T-helper 1 cell treated with Interleukin-12 subunit alpha and Interleukin-12 subunit beta and Interleukin-4 antibody, amounts not matched to agents 30 μg/mL and 1 μg/mL, for 36 hours (primary cell): ENCODE data around the gene ARHGAP30.

ENCODE experiments used
- H3K27ac Mint-ChIP-seq: one replicate; pipeline ENCODE4 v1.8.0; 2021; ENCODE audit warnings: mild to moderate bottlenecking, mixed read lengths
- H3K27me3 Mint-ChIP-seq: one replicate; pipeline ENCODE4 v1.8.0; 2021; ENCODE audit warnings: low read depth, mixed read lengths
- H3K36me3 Mint-ChIP-seq: one replicate; pipeline ENCODE4 v1.8.0; 2021; ENCODE audit warnings: low read depth, mixed read lengths
- H3K4me1 Mint-ChIP-seq: one replicate; pipeline ENCODE4 v1.8.0; 2021; ENCODE audit warnings: low read depth, mixed read lengths
- H3K4me3 Mint-ChIP-seq: one replicate; pipeline ENCODE4 v1.8.0; 2021; ENCODE audit warnings: mild to moderate bottlenecking, moderate library complexity, mixed read lengths
- H3K9me3 Mint-ChIP-seq: one replicate; pipeline ENCODE4 v1.8.0; 2021; ENCODE audit warnings: mixed read lengths

ARHGAP30 gene

DNA sequence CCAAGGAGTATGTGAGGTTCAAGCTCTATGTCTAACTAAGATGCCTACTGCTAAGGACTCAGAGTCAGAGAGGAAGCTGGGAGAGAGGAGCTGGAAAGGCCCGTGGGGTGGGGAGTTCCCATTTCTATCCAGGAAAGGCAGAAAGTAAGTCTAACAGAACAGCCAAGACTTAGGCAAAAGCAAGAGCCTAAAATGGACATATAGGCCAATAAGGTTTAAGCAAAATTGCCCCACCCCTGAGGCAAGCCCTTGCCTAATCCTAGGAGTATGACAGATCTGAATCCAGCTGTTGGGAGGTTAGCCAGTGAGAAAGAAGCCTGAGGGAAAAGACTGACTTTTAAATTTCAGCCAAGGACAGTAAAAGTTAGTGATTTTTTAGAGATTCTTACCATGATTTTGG, 26.8 kb upstream of the ARHGAP30 start:
- Mint-ChIP-seq H3K36me3 (peaks cover 12% of the 10 kb centered on the region), H3K9me3 (no peaks in the 10 kb centered on the region), H3K27me3 (peaks cover 12% of the 10 kb centered on the region), H3K27ac (no peak overlapping the region), H3K4me1 (peaks cover 44% of the 10 kb centered on the region), H3K4me3 (no peak overlapping the region)

DNA sequence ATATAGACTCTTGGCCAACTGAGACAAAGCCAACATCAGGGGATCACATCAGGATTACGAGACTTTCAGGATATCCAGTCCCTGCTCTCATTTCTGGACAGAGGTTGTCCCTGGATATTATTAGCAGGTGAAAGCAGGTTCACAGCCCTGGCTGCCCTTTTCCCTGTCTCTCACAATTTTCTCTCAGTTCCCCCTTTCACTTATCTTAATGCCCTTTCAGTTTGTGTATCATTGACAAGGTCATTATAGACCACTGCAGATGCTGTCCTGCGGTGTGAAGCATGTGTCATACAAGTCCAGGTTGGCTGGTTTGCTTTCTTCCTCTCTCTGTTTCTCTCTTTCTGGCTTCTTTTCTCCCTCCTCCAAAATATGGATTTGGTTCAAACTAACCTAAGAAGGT, 26.3 kb upstream of the ARHGAP30 start:
- H3K4me3 Mint-ChIP-seq: no peak overlapping the region
- H3K27me3 Mint-ChIP-seq: peaks cover 12% of the 10 kb centered on the region
- H3K4me1 Mint-ChIP-seq: peaks cover 44% of the 10 kb centered on the region
- H3K27ac Mint-ChIP-seq: no peak overlapping the region
- H3K36me3 Mint-ChIP-seq: peaks cover 9% of the 10 kb centered on the region
- no peaks in the 10 kb centered on the region for H3K9me3 Mint-ChIP-seq

DNA sequence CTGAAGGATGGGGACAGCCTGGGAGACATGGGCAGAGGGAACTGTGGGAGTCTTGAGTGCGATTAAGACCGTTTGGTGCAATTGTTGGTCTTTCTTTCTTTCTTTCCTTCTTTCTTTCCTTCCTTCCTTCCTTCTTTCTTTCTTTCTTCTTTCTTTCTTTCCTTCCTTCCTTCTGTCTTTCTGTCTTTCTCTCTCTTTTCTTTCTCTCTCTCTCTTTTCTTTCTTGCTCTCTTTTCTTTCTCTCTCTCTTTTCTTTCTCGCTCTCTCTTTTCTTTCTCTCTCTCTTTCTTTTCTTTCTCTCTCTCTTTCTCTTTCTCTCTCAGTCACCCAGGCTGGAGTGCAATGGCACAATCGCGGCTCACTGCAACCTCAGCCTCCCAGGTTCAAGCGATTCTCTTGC, 25.5 kb upstream of the ARHGAP30 start:
- H3K9me3 Mint-ChIP-seq: no peaks in the 10 kb centered on the region
- peaks cover 51% of the 10 kb centered on the region for H3K4me1 Mint-ChIP-seq
- H3K36me3 Mint-ChIP-seq: peaks cover 8% of the 10 kb centered on the region
- no peak overlapping the region for H3K27ac Mint-ChIP-seq
- no peak overlapping the region for H3K4me3 Mint-ChIP-seq
- H3K27me3 Mint-ChIP-seq: peaks cover 12% of the 10 kb centered on the region

DNA sequence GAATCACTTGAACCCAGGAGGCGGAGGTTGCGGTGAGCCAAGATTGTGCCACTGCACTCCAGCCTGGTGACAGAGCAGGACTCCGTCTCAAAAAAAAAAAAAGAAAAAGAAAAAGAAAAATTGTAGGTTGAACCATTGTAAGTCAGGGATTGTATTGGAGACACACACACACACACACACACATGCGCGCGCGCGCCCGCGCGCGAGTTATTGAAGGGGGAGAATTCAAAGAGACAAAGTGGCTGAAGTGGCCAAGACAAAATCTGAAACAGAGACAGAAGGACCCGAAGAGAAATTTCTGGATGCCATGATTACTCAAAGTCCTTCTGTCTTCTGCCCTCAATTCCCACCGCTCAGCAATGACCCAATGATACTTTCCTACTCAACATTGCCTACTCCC, 24.8 kb upstream of the ARHGAP30 start:
- Mint-ChIP-seq H3K4me1 (peaks cover 51% of the 10 kb centered on the region), H3K4me3 (no peak overlapping the region), H3K27me3 (peaks cover 12% of the 10 kb centered on the region)

DNA sequence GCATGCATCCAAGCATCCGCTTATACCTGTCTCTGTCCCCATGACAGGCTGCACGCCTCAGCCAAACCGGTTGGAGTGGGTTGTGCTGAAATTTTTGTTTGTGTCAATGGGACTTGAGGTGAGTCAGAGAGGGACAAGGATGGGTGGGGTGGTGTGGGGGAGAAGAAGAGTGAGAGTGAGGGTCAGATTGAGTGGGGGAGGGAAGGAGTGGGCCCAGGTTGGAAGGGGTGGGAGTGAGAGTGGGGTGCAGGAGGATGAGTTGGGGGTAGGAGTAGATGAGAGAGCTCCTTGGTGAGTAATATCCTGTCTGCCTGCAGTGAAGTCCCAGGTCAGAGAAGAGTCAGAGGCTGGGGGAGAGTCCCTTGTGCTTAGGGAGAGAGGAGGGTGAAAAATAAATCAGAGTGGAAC, 22.9 kb upstream of the ARHGAP30 start:
- no peaks in the 10 kb centered on the region for H3K9me3 Mint-ChIP-seq
- H3K27ac Mint-ChIP-seq: peak overlapping the region; percentile 38
- H3K27me3 Mint-ChIP-seq: peaks cover 8% of the 10 kb centered on the region
- peaks cover 42% of the 10 kb centered on the region for H3K4me1 Mint-ChIP-seq
- peaks cover 3% of the 10 kb centered on the region for H3K36me3 Mint-ChIP-seq
- no peak overlapping the region for H3K4me3 Mint-ChIP-seq

More for the DNA sequence above, 24.8 kb upstream of the ARHGAP30 start:
- H3K27ac Mint-ChIP-seq: no peak overlapping the region
- H3K36me3 Mint-ChIP-seq: peaks cover 3% of the 10 kb centered on the region
- H3K9me3 Mint-ChIP-seq: no peaks in the 10 kb centered on the region

DNA sequence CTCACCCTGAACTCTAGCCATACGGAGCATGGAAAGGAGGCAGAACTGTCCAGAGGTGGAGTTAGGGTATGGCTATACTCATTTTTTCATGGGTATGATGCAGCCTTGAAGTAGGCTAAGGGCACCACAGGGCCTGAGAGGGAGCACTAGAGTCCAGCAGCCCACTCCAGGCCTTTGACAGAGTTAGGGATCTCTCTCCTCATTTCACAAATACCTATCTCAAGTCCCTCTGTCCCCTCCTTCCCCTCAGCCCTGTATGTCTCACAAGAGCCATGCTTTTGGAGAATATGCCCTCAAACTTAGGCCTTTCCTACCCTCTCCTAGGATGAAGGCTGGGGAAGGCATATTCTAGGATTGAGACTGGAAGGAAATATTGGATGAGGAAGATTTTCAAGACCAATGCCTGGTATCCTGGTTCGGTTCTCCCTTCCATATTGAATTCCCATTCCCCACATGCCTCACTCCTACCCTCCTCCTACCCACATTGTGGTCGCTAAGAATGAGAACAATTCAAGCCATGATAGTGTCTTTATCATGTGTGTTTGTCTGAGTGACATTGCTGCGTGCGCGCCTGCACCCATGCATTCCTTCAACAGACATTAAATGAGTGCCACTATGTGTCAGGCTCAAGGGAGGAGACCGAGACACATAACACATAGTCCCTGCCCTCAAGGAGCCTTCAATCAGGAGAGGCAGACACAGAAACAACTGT, 22.3 kb upstream of the ARHGAP30 start:
- H3K4me3 Mint-ChIP-seq: no peak overlapping the region
- no peaks in the 10 kb centered on the region for H3K36me3 Mint-ChIP-seq
- H3K9me3 Mint-ChIP-seq: no peaks in the 10 kb centered on the region
- no peak overlapping the region for H3K27ac Mint-ChIP-seq
- peaks cover 38% of the 10 kb centered on the region for H3K4me1 Mint-ChIP-seq
- H3K27me3 Mint-ChIP-seq: peaks cover 5% of the 10 kb centered on the region

DNA sequence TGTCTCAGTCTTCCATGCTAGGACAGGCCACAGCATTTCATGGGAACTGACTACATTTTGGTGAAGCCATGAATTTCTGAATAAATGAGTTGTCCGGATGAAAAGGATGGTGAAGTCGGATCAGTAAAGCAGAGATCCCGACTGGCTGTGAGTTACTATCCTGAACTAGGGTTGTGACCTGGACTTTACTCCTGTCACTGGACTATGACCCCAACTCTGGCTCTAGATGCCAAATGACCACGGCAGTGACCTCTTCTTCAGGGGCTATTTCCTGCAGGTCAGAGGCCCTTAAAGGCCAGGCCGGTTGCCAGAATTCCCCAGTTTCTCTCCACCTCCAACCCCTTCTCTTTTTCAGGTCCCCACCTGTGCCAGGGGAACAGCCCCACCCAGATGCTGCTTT, 21.4 kb upstream of the ARHGAP30 start:
- Mint-ChIP-seq H3K27me3 (peaks cover 5% of the 10 kb centered on the region), H3K9me3 (no peaks in the 10 kb centered on the region), H3K27ac (no peak overlapping the region), H3K4me3 (no peak overlapping the region), H3K4me1 (peaks cover 30% of the 10 kb centered on the region), H3K36me3 (no peaks in the 10 kb centered on the region)

DNA sequence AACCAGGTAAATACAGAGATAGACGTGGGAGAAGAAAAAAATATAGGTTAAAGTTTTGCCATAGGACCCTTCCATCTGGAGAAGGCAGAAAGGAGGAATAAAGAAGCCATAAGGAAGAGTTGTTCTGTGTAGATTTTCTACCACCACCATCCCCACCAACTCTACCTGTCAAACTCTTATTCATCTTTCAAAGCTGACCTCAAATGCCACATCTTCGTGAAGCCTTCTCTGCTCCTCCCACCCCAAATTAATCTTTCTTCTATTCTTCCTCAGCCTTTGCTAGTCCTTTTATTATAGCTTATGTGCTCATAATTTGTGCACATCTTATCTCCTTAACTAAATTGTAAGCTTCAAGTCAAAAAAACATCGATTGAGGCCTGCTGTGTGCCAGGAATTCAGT, 20.9 kb upstream of the ARHGAP30 start:
- H3K4me1 Mint-ChIP-seq: peaks cover 30% of the 10 kb centered on the region
- no peak overlapping the region for H3K27ac Mint-ChIP-seq

DNA sequence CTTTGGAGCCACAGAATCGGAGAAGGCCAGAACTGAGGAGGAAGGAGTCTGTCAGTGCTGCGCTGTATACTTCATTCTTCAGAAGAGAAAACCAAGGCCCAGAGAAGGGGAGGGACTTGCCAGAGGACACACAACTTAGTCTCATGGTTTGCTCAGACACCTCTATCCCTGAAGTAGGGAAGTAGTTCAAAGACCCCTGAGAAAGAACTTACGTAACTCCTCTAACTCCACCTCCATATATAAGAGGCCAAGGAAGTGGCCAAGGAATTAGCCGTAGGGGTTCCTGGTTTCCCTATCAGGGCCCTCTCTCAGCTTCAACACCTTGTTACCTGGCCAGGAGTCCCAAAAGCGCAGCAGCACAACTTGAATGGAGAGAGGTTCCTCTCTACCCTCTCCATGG, 20.2 kb upstream of the ARHGAP30 start:
- Mint-ChIP-seq H3K27me3 (peaks cover 4% of the 10 kb centered on the region), H3K4me1 (peaks cover 26% of the 10 kb centered on the region), H3K36me3 (no peaks in the 10 kb centered on the region), H3K9me3 (no peaks in the 10 kb centered on the region), H3K27ac (no peak overlapping the region), H3K4me3 (no peak overlapping the region)

More for the DNA sequence above, 20.9 kb upstream of the ARHGAP30 start:
- H3K27me3 Mint-ChIP-seq: peaks cover 5% of the 10 kb centered on the region
- H3K4me3 Mint-ChIP-seq: no peak overlapping the region
- no peaks in the 10 kb centered on the region for H3K9me3 Mint-ChIP-seq
- no peaks in the 10 kb centered on the region for H3K36me3 Mint-ChIP-seq

DNA sequence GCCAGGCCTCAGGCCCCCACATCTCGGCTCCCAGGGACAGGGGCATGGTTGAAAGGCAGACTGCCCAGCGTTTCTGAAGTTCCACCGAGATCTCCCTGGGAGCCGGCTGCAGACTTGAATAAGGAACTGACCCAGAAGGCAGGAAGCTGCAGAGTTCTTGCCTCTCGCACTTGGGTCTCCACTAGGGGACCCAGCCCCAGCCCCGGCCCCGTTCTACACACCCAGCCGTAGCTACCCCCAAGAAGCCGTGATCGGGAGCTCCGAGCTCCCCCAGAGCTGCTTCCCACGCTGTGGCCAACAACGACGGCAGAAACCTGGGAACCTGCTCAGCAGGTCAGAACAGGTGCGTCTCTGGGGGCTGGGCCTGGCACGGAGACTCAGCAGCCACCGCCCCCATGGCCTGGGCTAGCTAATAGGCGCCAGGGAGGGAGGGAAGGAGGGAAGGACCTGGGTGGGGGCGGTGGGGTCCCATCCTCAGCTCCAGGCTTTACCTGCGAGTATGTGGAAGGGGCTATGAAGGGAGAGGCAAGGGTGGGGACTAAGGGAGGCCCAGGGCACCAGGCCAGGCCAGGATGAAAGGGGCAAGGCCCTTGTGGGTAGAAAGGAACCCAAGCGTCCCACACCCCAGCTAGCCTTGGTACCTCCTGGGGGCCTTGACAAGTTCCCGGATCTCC, 19.7 kb upstream of the ARHGAP30 start, which contains the start of gene NECTIN4:
TSS of gene NECTIN4 (minus strand) at position 308 of the 674 bp plus-strand sequence. CDS start at position 46, 262 bp downstream.
- Mint-ChIP-seq H3K36me3 (no peaks in the 10 kb centered on the region), H3K9me3 (no peaks in the 10 kb centered on the region), H3K4me3 (no peak within 1 kb of the TSS), H3K27me3 (no peaks in the 10 kb centered on the region), H3K27ac (no peak within 1 kb of the TSS), H3K4me1 (peaks cover 23% of the 10 kb centered on the region)

DNA sequence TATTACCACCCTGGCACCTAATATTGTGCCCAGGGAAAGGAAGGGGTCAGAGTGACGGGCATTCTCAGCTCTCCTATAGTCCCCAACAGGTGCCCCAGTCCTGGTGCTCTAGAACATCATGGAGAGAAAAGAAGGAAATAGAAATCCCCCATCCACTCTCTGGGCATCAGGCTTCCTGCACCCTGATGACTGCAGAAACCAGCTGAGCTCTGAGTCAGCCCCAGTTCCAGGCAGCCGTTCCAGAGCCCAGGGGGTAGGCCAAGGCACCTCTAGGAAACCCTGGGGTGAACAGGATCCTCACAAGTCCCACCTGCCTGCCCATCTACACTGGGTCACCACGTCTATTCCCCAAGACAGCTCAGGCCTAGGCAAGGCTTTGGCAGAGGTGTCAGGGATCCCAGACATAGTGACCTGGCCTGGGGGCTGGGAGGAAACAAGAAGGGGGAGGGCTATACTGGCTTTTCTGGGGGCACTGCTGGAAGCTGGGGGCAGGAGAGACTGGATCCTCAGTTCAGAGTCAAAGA, 19.0 kb upstream of the ARHGAP30 start:
- no peak overlapping the region for H3K27ac Mint-ChIP-seq
- H3K9me3 Mint-ChIP-seq: no peaks in the 10 kb centered on the region
- no peaks in the 10 kb centered on the region for H3K27me3 Mint-ChIP-seq
- H3K4me3 Mint-ChIP-seq: no peak overlapping the region
- no peaks in the 10 kb centered on the region for H3K36me3 Mint-ChIP-seq
- peaks cover 23% of the 10 kb centered on the region for H3K4me1 Mint-ChIP-seq

DNA sequence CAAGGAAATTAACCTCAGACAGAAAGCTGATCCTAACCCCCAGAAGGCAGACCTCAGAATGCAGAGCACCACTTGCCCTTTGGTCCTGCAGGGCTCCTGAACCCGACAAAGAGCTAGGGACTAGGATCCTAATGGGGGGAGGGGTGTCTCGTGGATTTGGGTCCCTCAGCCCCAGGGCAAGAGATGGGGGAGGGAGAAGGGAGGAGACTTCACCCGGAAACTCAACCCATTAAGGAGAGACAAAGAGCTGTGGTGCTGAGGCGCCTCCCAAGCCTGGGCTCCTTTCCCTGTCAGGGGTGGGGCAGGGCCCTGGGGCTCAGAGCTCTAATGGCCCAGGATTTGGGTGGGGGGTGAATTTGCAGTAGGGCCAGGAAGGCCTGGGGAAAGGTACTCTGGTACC, 16.8 kb upstream of the ARHGAP30 start:
- H3K4me3 Mint-ChIP-seq: no peak overlapping the region
- peaks cover 9% of the 10 kb centered on the region for H3K4me1 Mint-ChIP-seq
- no peaks in the 10 kb centered on the region for H3K36me3 Mint-ChIP-seq
- no peaks in the 10 kb centered on the region for H3K27me3 Mint-ChIP-seq
- H3K9me3 Mint-ChIP-seq: no peaks in the 10 kb centered on the region
- no peak overlapping the region for H3K27ac Mint-ChIP-seq

DNA sequence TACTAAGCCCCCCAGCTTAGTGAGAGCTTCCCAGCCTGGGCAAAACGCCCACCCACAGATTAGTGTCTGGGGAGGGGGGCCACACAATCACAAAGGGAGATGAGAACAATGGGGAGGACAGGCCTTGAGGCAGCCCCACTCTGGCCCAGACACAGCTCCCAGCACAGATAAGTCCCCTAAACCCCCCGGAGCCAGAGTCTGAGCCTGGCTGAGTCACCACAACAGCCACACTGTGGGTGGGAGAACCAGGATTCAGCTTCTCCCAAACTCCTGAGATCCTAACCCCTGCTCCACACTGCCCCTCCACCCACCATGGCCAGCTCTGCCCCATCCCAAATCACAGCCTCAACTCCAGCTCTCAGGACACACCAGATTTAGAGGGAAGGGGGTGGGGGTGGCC, 15.5 kb upstream of the ARHGAP30 start:
- Mint-ChIP-seq H3K9me3 (no peaks in the 10 kb centered on the region), H3K4me3 (no peak overlapping the region), H3K4me1 (peaks cover 4% of the 10 kb centered on the region), H3K27me3 (no peaks in the 10 kb centered on the region), H3K36me3 (no peaks in the 10 kb centered on the region), H3K27ac (no peak overlapping the region)

DNA sequence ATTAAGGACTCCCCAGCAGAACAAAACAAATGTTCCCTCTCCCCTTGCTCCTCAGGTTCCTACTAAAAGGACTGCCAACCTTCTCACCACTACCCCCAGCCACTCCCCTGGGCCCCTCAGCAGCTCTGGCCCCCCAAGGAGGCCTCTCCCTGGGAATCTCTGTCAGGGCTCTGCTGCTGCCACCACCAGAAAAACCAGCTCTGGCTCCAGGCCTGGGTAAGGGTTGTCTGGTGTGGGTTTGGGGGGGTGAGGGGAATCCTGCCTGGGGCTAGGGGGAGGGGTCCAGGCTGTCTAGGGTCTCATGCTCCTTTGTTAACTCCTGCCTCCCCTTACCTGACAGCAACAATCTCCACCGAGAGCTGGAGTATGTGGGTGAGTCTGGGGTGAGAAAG, 14.9 kb upstream of the ARHGAP30 start:
- no peaks in the 10 kb centered on the region for H3K9me3 Mint-ChIP-seq
- no peak overlapping the region for H3K4me3 Mint-ChIP-seq
- H3K36me3 Mint-ChIP-seq: no peaks in the 10 kb centered on the region
- no peaks in the 10 kb centered on the region for H3K27me3 Mint-ChIP-seq
- H3K4me1 Mint-ChIP-seq: peaks cover 4% of the 10 kb centered on the region
- H3K27ac Mint-ChIP-seq: no peak overlapping the region
